Caco-2 (cell line): ENCODE measurements around the gene ARNT2. TPM values are rescaled to one million over a fixed set of nuclear protein-coding genes. Genes with fewer than 3 reads are reported as not detected.

Experiments used
- BruUV-seq: library from RNA; stranded (reverse); fragments of 400-500 nt; replicated peaks from 2 replicates; lab custom pipeline; 2021; lab: Mats Ljungman, UMichigan
- CTCF ChIA-PET: fragments of 300-600 bp; sonication (Branson Sonifier 250); formaldehyde crosslinking; loops from one replicate; lab custom pipeline; 2022; ENCODE audit warnings: antibody characterized with exemption; lab: Charles Lee
- POLR2A ChIA-PET: fragments of 300-600 bp; sonication (Branson Sonifier 250); formaldehyde crosslinking; loops from one replicate; lab custom pipeline; 2022; ENCODE audit warnings: antibody characterized with exemption; lab: Charles Lee
- DNase-seq, 2 experiments: peaks; one replicate each; pipeline versions ENCODE4 v3.0.0 to v3.0.0-alpha.2; 2020 to 2022
- H3K27me3 ChIP-seq: replicated peaks from 2 replicates; pipeline ENCODE4 v1.6.0; 2011; ENCODE audit warnings: low read length; ENCODE audit not compliant: control insufficient read depth, insufficient read depth
- H3K36me3 ChIP-seq: 2 replicates; pipeline ENCODE4 v1.5.1; 2011; ENCODE audit warnings: low read length; ENCODE audit not compliant: control insufficient read depth, insufficient read depth
- H3K4me1 ChIP-seq: fragments of 250-450 bp; sonication (Bioruptor Pico); 2 replicates; pipeline ENCODE4 v1.5.1; 2020; ENCODE audit warnings: mild to moderate bottlenecking
- H3K4me3 ChIP-seq: 2 replicates; pipeline ENCODE4 v1.5.1; 2011; ENCODE audit warnings: low read depth, mild to moderate bottlenecking, control low read depth, low read length
- H3K9me3 ChIP-seq: fragments of 250-450 bp; sonication (Bioruptor Pico); 2 replicates; pipeline ENCODE4 v1.5.1; 2020; ENCODE audit warnings: mild to moderate bottlenecking, moderate library complexity
- H3K27ac Mint-ChIP-seq: one replicate; pipeline ENCODE4 v1.8.0; 2022; ENCODE audit warnings: mixed read lengths; ENCODE audit not compliant: unreplicated experiment
- H3K27me3 Mint-ChIP-seq: one replicate; pipeline ENCODE4 v1.8.0; 2022; ENCODE audit warnings: mixed read lengths; ENCODE audit not compliant: insufficient read depth, unreplicated experiment
- H3K36me3 Mint-ChIP-seq: one replicate; pipeline ENCODE4 v1.8.0; 2022; ENCODE audit warnings: mild to moderate bottlenecking, mixed read lengths; ENCODE audit not compliant: insufficient read depth, unreplicated experiment
- H3K4me1 Mint-ChIP-seq: one replicate; pipeline ENCODE4 v1.8.0; 2022; ENCODE audit warnings: low read depth, mixed read lengths; ENCODE audit not compliant: unreplicated experiment
- H3K4me3 Mint-ChIP-seq: one replicate; pipeline ENCODE4 v1.8.0; 2022; ENCODE audit warnings: mild to moderate bottlenecking, moderate library complexity, mixed read lengths; ENCODE audit not compliant: unreplicated experiment
- H3K9me3 Mint-ChIP-seq: one replicate; pipeline ENCODE4 v1.8.0; 2022; ENCODE audit warnings: mixed read lengths; ENCODE audit not compliant: unreplicated experiment
- intact Hi-C: fragments of 100-400 bp; cut with micrococcal nuclease; formaldehyde crosslinking; loops from one replicate; pipeline ENCODE4 v1.10.0; 2022; ENCODE audit not compliant: unreplicated experiment
- total RNA-seq: library from RNA; stranded (reverse); gene quantifications from 2 replicates; pipeline ENCODE4 v1.2.3, GENCODE V29; 2022
- TF ChIP-seq, protein P1 (sequence below), 2 experiments: fragments of 200-600 bp in 1 of 2; IDR thresholded peaks; 1 replicate in 1 of 2; 2 replicates in 1 of 2; pipeline versions ENCODE4 v1.5.1 to v1.8.0; 2011 to 2022; ENCODE audit warnings: antibody characterized with exemption in 1 of 2, control low read depth in 1 of 2, inconsistent platforms in 1 of 2, low read depth in 1 of 2, low read length in 1 of 2, mild to moderate bottlenecking in 1 of 2, moderate library complexity in 1 of 2; ENCODE audit not compliant: insufficient read depth in 1 of 2, severe bottlenecking in 1 of 2, unreplicated experiment in 1 of 2

The ARNT2 gene
- total RNA-seq, 1 experiment from 2014 or later: 0.23 TPM

DNA sequence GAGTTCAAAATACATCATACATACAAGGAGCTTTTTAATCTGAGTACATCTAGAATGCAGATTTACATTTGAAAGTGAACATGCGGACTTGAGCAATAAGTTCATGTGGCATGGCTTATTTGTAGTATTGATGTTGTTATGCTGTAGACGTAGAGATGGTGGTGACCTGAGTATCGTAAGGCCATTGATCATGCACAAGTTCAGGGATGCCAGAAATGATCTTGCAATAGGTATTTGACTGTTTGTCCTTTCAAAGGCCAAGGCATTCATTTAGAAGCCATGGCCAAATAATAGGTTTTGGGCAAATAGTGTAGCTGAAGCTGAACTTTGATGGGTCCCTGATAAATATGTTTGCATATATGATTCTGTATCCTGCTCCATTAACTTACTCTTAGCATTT, 35.0 kb downstream of the ARNT2 start:
- DNase-seq: no peak
- CTCF ChIA-PET: no interaction called here

DNA sequence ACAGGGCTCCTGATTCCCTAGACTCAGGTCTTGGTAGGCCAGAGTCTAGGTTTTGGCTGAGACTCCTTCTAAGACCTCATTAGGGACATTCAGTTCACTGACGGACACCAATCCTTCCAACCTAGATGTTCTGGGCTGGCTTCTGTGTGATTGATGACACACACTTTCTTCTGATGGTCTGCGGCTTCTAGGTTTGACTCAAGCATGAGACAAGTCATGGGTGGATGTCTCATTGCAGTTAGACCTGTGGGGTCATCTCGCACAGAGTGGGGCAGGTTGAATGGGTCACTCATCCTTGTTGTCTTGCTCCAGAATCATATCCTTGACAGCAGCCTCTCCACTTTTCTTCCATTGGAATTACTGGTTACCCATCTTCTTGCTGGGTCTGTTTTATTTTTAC, 35.8 kb downstream of the ARNT2 start:
- POLR2A ChIA-PET: no interaction called here
- no TSS peak for BruUV-seq
- H3K36me3 Mint-ChIP-seq: no peaks in the 10 kb centered on the region
- no peak for DNase-seq
- Histone ChIP-seq H3K36me3 (no peaks in the 10 kb centered on the region), H3K9me3 (no peaks in the 10 kb centered on the region), H3K4me1 (no peaks in the 10 kb centered on the region), H3K27me3 (no peaks in the 10 kb centered on the region), H3K4me3 (no peak overlapping the region)
- no peak overlapping the region for H3K4me3 Mint-ChIP-seq
- H3K4me1 Mint-ChIP-seq: no peaks in the 10 kb centered on the region
- no peak overlapping the region for H3K27ac Mint-ChIP-seq
- intact Hi-C loops: no loop called here
- TF ChIP-seq, protein P1, sequence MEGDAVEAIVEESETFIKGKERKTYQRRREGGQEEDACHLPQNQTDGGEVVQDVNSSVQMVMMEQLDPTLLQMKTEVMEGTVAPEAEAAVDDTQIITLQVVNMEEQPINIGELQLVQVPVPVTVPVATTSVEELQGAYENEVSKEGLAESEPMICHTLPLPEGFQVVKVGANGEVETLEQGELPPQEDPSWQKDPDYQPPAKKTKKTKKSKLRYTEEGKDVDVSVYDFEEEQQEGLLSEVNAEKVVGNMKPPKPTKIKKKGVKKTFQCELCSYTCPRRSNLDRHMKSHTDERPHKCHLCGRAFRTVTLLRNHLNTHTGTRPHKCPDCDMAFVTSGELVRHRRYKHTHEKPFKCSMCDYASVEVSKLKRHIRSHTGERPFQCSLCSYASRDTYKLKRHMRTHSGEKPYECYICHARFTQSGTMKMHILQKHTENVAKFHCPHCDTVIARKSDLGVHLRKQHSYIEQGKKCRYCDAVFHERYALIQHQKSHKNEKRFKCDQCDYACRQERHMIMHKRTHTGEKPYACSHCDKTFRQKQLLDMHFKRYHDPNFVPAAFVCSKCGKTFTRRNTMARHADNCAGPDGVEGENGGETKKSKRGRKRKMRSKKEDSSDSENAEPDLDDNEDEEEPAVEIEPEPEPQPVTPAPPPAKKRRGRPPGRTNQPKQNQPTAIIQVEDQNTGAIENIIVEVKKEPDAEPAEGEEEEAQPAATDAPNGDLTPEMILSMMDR (IDR thresholded peaks at IDR 0.05; ENCODE audit: insufficient read depth in 1 of 2, low read depth in 1 of 2, low read length in 1 of 2, severe bottlenecking in 1 of 2, unreplicated experiment in 1 of 2): no peak
- no peaks in the 10 kb centered on the region for H3K9me3 Mint-ChIP-seq
- CTCF ChIA-PET: no interaction called here
- H3K27me3 Mint-ChIP-seq: peaks cover 8% of the 10 kb centered on the region

More for the DNA sequence above, 35.0 kb downstream of the ARNT2 start:
- H3K27ac Mint-ChIP-seq: no peak overlapping the region
- H3K27me3 ChIP-seq: no peaks in the 10 kb centered on the region
- no TSS peak for BruUV-seq
- no peak overlapping the region for H3K4me3 Mint-ChIP-seq
- no peaks in the 10 kb centered on the region for H3K4me1 Mint-ChIP-seq
- POLR2A ChIA-PET: no interaction called here
- no peaks in the 10 kb centered on the region for H3K36me3 Mint-ChIP-seq
- TF ChIP-seq, protein P1 (IDR thresholded peaks at IDR 0.05; ENCODE audit: insufficient read depth in 1 of 2, low read depth in 1 of 2, low read length in 1 of 2, severe bottlenecking in 1 of 2, unreplicated experiment in 1 of 2): no peak
- H3K4me3 ChIP-seq: no peak overlapping the region
- no peaks in the 10 kb centered on the region for H3K4me1 ChIP-seq
- H3K9me3 ChIP-seq: no peaks in the 10 kb centered on the region
- H3K9me3 Mint-ChIP-seq: no peaks in the 10 kb centered on the region
- no peaks in the 10 kb centered on the region for H3K36me3 ChIP-seq
- intact Hi-C loops: no loop called here
- H3K27me3 Mint-ChIP-seq: peaks cover 8% of the 10 kb centered on the region

DNA sequence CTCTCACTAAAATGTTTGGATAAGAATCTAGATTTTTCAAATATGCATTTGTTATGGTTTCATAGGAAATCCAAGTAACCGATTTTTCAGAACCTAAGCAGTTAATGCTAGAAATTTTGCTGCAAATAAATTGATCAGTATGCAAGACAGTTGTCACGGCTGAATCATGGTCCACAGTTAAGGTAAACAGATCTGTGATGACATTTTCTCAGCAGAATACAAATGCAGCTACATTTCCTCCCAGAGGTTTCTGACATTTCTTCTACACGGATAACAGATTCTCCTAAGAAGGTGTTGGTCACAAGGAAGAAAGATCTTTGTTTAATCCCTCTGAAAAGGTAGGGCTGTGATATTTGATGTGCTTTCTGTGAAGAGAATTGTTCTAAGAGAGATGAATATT, 36.9 kb downstream of the ARNT2 start:
- no peak overlapping the region for H3K27ac Mint-ChIP-seq
- peaks cover 8% of the 10 kb centered on the region for H3K27me3 Mint-ChIP-seq
- no peaks in the 10 kb centered on the region for H3K4me1 ChIP-seq
- ChIA-PET CTCF (no interaction called here), POLR2A (no interaction called here)
- TF ChIP-seq, protein P1 (IDR thresholded peaks at IDR 0.05; ENCODE audit: insufficient read depth in 1 of 2, low read depth in 1 of 2, low read length in 1 of 2, severe bottlenecking in 1 of 2, unreplicated experiment in 1 of 2): no peak
- H3K4me3 ChIP-seq: no peak overlapping the region
- no peaks in the 10 kb centered on the region for H3K9me3 ChIP-seq
- H3K4me1 Mint-ChIP-seq: no peaks in the 10 kb centered on the region
- intact Hi-C loops: no loop called here
- H3K9me3 Mint-ChIP-seq: no peaks in the 10 kb centered on the region
- no peaks in the 10 kb centered on the region for H3K36me3 Mint-ChIP-seq
- H3K36me3 ChIP-seq: no peaks in the 10 kb centered on the region
- no peaks in the 10 kb centered on the region for H3K27me3 ChIP-seq
- no peak overlapping the region for H3K4me3 Mint-ChIP-seq
- no TSS peak for BruUV-seq
- no peak for DNase-seq
